ENCODE measurements around the gene VCX2.
"Not testable (repeated sequence)": the region's sequence is repeated elsewhere in the genome, so short reads cannot be mapped to it uniquely, and the experiment has no call there.

The VCX2 gene

GRCh38 chrX:8171169-8171568 lies at the start of gene VCX2:
TSS of gene VCX2 (minus strand) at chrX:8171267. CDS start at chrX:8170643, 624 bp downstream.
- DNase-seq (ENCODE audit: low spot score): not testable (repeated sequence)

- no peak for DNase-seq (ENCODE audit: low spot score)
Measured at GRCh38 chrX:8204943-8205342, 33.9 kb upstream of the VCX2 start.

GRCh38 chrX:8204169-8204935 lies 33.3 kb upstream of the VCX2 start:
- DNase-seq (ENCODE audit: low spot score): no peak

- no peak for DNase-seq (ENCODE audit: low spot score)
Measured at GRCh38 chrX:8201896-8202331, 30.8 kb upstream of the VCX2 start.

GRCh38 chrX:8196776-8197175 lies 25.7 kb upstream of the VCX2 start:
- no peak for DNase-seq (ENCODE audit: low spot score)

GRCh38 chrX:8194216-8194615 lies 23.1 kb upstream of the VCX2 start:
- DNase-seq (ENCODE audit: low spot score): no peak

GRCh38 chrX:8192276-8192675 lies 21.2 kb upstream of the VCX2 start:
- no peak for DNase-seq (ENCODE audit: low spot score)

- no peak for DNase-seq (ENCODE audit: low spot score)
Measured at GRCh38 chrX:8191022-8191421, 20.0 kb upstream of the VCX2 start.

- no peak for DNase-seq (ENCODE audit: low spot score)
Measured at GRCh38 chrX:8190341-8190830, 19.3 kb upstream of the VCX2 start.

- no peak for DNase-seq (ENCODE audit: low spot score)
Measured at GRCh38 chrX:8189096-8189830, 18.2 kb upstream of the VCX2 start.

GRCh38 chrX:8183346-8183745 lies 12.3 kb upstream of the VCX2 start:
- DNase-seq (ENCODE audit: low spot score): no peak

- no peak for DNase-seq (ENCODE audit: low spot score)
Measured at GRCh38 chrX:8179656-8180055, 8.6 kb upstream of the VCX2 start.

- not testable (repeated sequence) for DNase-seq (ENCODE audit: low spot score)
Measured at GRCh38 chrX:8154011-8154410, 17.1 kb downstream of the VCX2 start.

GRCh38 chrX:8147226-8147625 lies 23.8 kb downstream of the VCX2 start:
- DNase-seq (ENCODE audit: low spot score): no peak

GRCh38 chrX:8144925-8145324 lies 26.1 kb downstream of the VCX2 start:
- no peak for DNase-seq (ENCODE audit: low spot score)

GRCh38 chrX:8141896-8142295 lies 29.2 kb downstream of the VCX2 start:
- no peak for DNase-seq (ENCODE audit: low spot score)

GRCh38 chrX:8140986-8141744 lies 29.9 kb downstream of the VCX2 start:
- DNase-seq (ENCODE audit: low spot score): no peak

GRCh38 chrX:8139716-8140115 lies 31.4 kb downstream of the VCX2 start:
- no peak for DNase-seq (ENCODE audit: low spot score)

- no peak for DNase-seq (ENCODE audit: low spot score)
Measured at GRCh38 chrX:8138252-8138651, 32.8 kb downstream of the VCX2 start.

- no peak for DNase-seq (ENCODE audit: low spot score)
Measured at GRCh38 chrX:8126648-8127047, 44.4 kb downstream of the VCX2 start.

GRCh38 chrX:8126092-8126491 lies 45.0 kb downstream of the VCX2 start:
- DNase-seq (ENCODE audit: low spot score): no peak

GRCh38 chrX:8125566-8125965 lies 45.5 kb downstream of the VCX2 start:
- DNase-seq (ENCODE audit: low spot score): no peak

GRCh38 chrX:8122538-8122937 lies 48.5 kb downstream of the VCX2 start:
- DNase-seq (ENCODE audit: low spot score): no peak

Measured in germinal center (tissue), 1 donor.